Hepatocyte (in vitro differentiated cells): Measurements from ENCODE around the gene RABAC1.

Experiments used
- CTCF ChIP-seq: fragments of 200-600 bp; sonication (generic); IDR thresholded peaks from 2 replicates; pipeline ENCODE4 v1.5.1; 2016; ENCODE audit warnings: antibody characterized with exemption, mild to moderate bottlenecking; ENCODE audit not compliant: poor library complexity
- EZH2 ChIP-seq: fragments of 200-600 bp; sonication (generic); IDR thresholded peaks from 2 replicates; pipeline ENCODE4 v1.6.1; 2016; ENCODE audit warnings: antibody characterized with exemption, mild to moderate bottlenecking, borderline replicate concordance
- EZH2phosphoT487 ChIP-seq: fragments of 200-600 bp; sonication (generic); IDR thresholded peaks from one replicate; pipeline ENCODE4 v1.6.1; 2018; ENCODE audit warnings: antibody characterized with exemption, mild to moderate bottlenecking, low read depth, moderate library complexity; ENCODE audit not compliant: unreplicated experiment, severe bottlenecking

- TF ChIP-seq CTCF (no peak), EZH2 (no peak), EZH2phosphoT487 (no peak)
These were observed 28.8 kb downstream of the RABAC1 start for GRCh38 chr19:41930322-41930722.
